ENCODE measurements around the gene INTS4. TPM values are rescaled to one million over a fixed set of nuclear protein-coding genes. Genes with fewer than 3 reads are reported as not detected.

INTS4 gene
- total and polyA plus RNA-seq, 8 donors, result 10.7 to 92.8 (median 18.3) TPM

GRCh38 chr11:78011301-78011700, 16.8 kb upstream of the INTS4 start:
- Histone ChIP-seq H3K4me1 (no peaks in the 10 kb centered on the region), H3K36me3 (peaks cover 0 to 12% (median 11%) of the 10 kb centered on the region in 4 donors), H3K9me3 (no peaks in the 10 kb centered on the region), H3K27me3 (no peaks in the 10 kb centered on the region), H3K4me3 (no peak overlapping the region), H3K27ac (no peak overlapping the region)
- DNase-seq, result no peak
- no peak for TF ChIP-seq EP300 (IDR thresholded peaks at IDR 0.05)
- TF ChIP-seq CTCF (IDR thresholded peaks at IDR 0.05), result no peak
- TF ChIP-seq POLR2AphosphoS5 (IDR thresholded peaks at IDR 0.05), result no peak
- no peak for TF ChIP-seq POLR2A (IDR thresholded peaks at IDR 0.05)
- intact Hi-C loops (cut with DNase I; ENCODE audit: low total_unique reads), result no loop called here
- WGBS, 5 donors, result 63 to 80% (median 71%) methylated on average over 2 of the region's 2 CpGs

GRCh38 chr11:78010755-78011154, 16.3 kb upstream of the INTS4 start:
- H3K27ac ChIP-seq, result no peak overlapping the region
- H3K36me3 ChIP-seq, result peaks cover 0 to 7% (median 6%) of the 10 kb centered on the region in 4 donors
- H3K4me3 ChIP-seq, result no peak overlapping the region
- DNase-seq, result no peak
- no peaks in the 10 kb centered on the region for H3K27me3 ChIP-seq
- intact Hi-C loops (cut with DNase I; ENCODE audit: low total_unique reads), result no loop called here
- H3K9me3 ChIP-seq, result no peaks in the 10 kb centered on the region
- 90 to 96% (median 93%) methylated on average over 6 of the region's 6 CpGs for WGBS, 5 donors
- H3K4me1 ChIP-seq, result no peaks in the 10 kb centered on the region
- TF ChIP-seq EP300 (IDR thresholded peaks at IDR 0.05), result no peak
- TF ChIP-seq POLR2AphosphoS5 (IDR thresholded peaks at IDR 0.05), result no peak
- no peak for TF ChIP-seq CTCF (IDR thresholded peaks at IDR 0.05)
- TF ChIP-seq POLR2A (IDR thresholded peaks at IDR 0.05), result no peak

DNA sequence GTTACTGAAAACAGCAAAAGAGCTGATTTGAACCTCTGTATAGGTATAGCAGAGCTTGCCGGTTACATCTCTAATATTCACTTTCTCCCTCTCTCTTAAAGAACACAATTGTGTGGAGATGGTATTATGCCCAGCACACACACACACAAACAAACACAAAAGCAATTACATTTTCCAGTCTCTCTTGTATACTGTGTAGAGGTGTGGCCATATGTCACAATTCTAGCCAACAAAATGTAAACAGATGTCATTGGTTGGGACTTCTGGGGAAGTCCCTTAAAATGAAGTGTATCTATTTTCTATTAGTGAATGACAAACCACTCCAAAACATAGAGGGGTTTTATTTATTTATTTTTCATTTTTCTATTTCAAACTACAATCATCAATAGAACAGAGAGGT, 15.8 kb upstream of the INTS4 start:
- TF ChIP-seq EP300 (IDR thresholded peaks at IDR 0.05) (no peak), CTCF (IDR thresholded peaks at IDR 0.05) (no peak), POLR2A (IDR thresholded peaks at IDR 0.05) (no peak), POLR2AphosphoS5 (IDR thresholded peaks at IDR 0.05) (no peak)
- Histone ChIP-seq H3K4me3 (no peak overlapping the region), H3K9me3 (no peaks in the 10 kb centered on the region), H3K27ac (no peak overlapping the region), H3K36me3 (peaks cover 0 to 2% (median 1%) of the 10 kb centered on the region in 4 donors), H3K4me1 (no peaks in the 10 kb centered on the region), H3K27me3 (no peaks in the 10 kb centered on the region)
- intact Hi-C loops (cut with DNase I; ENCODE audit: low total_unique reads), result no loop called here
- WGBS, 5 donors, result 92 to 100% (median 93%) methylated on average over 1 of the region's 1 CpG
- no peak for DNase-seq

DNA sequence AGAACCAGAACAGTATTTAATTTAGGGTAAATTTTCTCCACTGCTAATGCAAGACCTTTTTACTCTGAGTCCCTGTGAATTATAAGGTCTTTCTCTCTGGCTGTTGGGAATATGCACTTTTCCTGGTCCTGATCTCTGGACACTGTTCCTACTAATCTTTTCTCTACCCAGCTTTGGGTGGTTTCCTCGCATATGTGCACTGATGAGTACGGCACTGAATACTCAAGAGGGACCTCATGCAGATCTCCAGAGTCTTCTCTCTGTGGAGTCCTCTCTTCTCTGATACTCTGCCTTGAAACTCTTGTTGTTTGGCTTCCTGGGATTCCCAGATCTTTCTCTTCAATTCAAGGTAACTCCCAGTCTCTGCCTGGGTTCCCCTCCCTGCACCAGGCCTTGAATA, 14.6 kb upstream of the INTS4 start:
- no peaks in the 10 kb centered on the region for H3K27me3 ChIP-seq
- H3K27ac ChIP-seq, result no peak overlapping the region
- H3K4me3 ChIP-seq, result no peak overlapping the region
- H3K4me1 ChIP-seq, result no peaks in the 10 kb centered on the region
- no peak for DNase-seq
- intact Hi-C loops (cut with DNase I; ENCODE audit: low total_unique reads), result no loop called here
- H3K9me3 ChIP-seq, result no peaks in the 10 kb centered on the region
- H3K36me3 ChIP-seq, result no peaks in the 10 kb centered on the region
- TF ChIP-seq POLR2A (IDR thresholded peaks at IDR 0.05), result no peak
- TF ChIP-seq EP300 (IDR thresholded peaks at IDR 0.05), result no peak
- no peak for TF ChIP-seq POLR2AphosphoS5 (IDR thresholded peaks at IDR 0.05)
- no peak for TF ChIP-seq CTCF (IDR thresholded peaks at IDR 0.05)
- WGBS, 5 donors, result 86 to 100% (median 95%) methylated on average over 2 of the region's 2 CpGs
